Measurements from ENCODE around the gene MEI1.

GRCh38 chr22:41840216-41840615 lies 140.9 kb downstream of the MEI1 start:
- TF ChIP-seq CTCF (IDR thresholded peaks at IDR 0.05 in 4 of 5, conservative IDR thresholded peaks at IDR 0.05 in 1 of 5) (no peak), POLR2A (IDR thresholded peaks at IDR 0.05) (no peak)

Measured in gastrocnemius medialis (tissue), 4 donors.